Activated CD4-positive, alpha-beta T cell treated with anti-CD3 and anti-CD28 coated beads, Interleukin-2, amount 50 U/mL, for 4 hours (primary cell): ENCODE results near the gene GLP1R.

Experiments used
- DNase-seq, 2 experiments: peaks; one replicate each; pipeline ENCODE4 v3.0.0-alpha.2; 2020

Gene GLP1R

DNA sequence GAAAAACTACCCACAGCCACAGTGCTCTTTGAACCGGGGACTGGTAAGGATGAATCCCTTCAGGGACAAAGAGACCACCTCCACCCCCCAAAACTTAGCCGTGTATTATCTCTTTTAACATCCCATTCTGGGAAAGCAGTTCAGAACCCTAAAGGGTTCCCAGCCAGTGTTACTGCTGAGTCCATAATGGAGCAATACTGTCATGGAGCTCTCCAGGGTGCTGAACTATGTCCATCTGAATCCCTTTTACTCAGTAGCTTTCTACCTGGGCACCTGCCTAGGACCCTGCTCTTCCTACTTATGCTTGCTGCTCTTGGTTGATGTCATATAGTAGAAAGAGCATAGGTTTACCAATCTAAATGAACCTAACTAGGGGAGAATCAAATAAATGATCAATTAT, 88.7 kb downstream of the GLP1R start:
- no peak for DNase-seq
